Duodenal mucosa (tissue), 2 donors: ENCODE data around the gene ANAPC10.
A peak's percentile ranks its signal among the peaks of the same experiment; 100 is the strongest.
"Not testable (repeated sequence)": the region's sequence is repeated elsewhere in the genome, so short reads cannot be mapped to it uniquely, and the experiment has no call there.

Source experiments
- H3K27ac ChIP-seq: one replicate; pipeline ENCODE4 v1.7.0; 2013; ENCODE audit warnings: low read depth, low read length
- H3K27me3 ChIP-seq, 2 donors: one replicate each; pipeline ENCODE4 v1.7.0; 2013; ENCODE audit warnings: low read length in 2 of 2, control low read depth in 1 of 2; ENCODE audit not compliant: insufficient read depth in 2 of 2, control insufficient read depth in 1 of 2
- H3K36me3 ChIP-seq, 2 donors: one replicate each; pipeline ENCODE4 v1.7.0; 2013; ENCODE audit warnings: low read length in 2 of 2, control low read depth in 1 of 2; ENCODE audit not compliant: insufficient read depth in 2 of 2, control insufficient read depth in 1 of 2
- H3K4me1 ChIP-seq, 2 donors: one replicate each; pipeline ENCODE4 v1.7.0; 2013; ENCODE audit warnings: low read length in 2 of 2, control low read depth in 1 of 2; ENCODE audit not compliant: insufficient read depth in 2 of 2, control insufficient read depth in 1 of 2
- H3K4me3 ChIP-seq, 2 donors: one replicate each; pipeline ENCODE4 v1.7.0; 2013; ENCODE audit warnings: low read length in 2 of 2, low read depth in 1 of 2
- H3K9ac ChIP-seq, 2 donors: one replicate each; pipeline ENCODE4 v1.7.0; 2013; ENCODE audit warnings: low read length in 2 of 2, low read depth in 1 of 2
- H3K9me3 ChIP-seq, 2 donors: one replicate each; pipeline ENCODE4 v1.7.0; 2013; ENCODE audit warnings: low read length in 2 of 2, control low read depth in 1 of 2; ENCODE audit not compliant: control insufficient read depth in 1 of 2

Gene ANAPC10

GRCh38 chr4:145097821-145098674, at the start of gene ANAPC10, which contains the start of gene ABCE1:
ANAPC10 (minus strand) TSS chr4:145098196; CDS start chr4:145096099, 2,097 bp downstream.
ABCE1 (plus strand) TSS chr4:145098311; CDS start chr4:145104413, 6,102 bp downstream.
- Histone ChIP-seq H3K27me3 (no peaks in the 10 kb centered on the region), H3K9ac (peak within 1 kb of the TSS; percentile 71 to 93), H3K27ac (peak within 1 kb of the TSS; percentile 73), H3K4me3 (peak within 1 kb of the TSS; percentile 74 to 96), H3K4me1 (peaks cover 15 to 32% of the 10 kb centered on the region in 2 donors), H3K9me3 (peaks cover 0 to 8% of the 10 kb centered on the region in 2 donors), H3K36me3 (peaks cover 8 to 18% of the 10 kb centered on the region in 2 donors)

GRCh38 chr4:145136219-145136618, 38.2 kb upstream of the ANAPC10 start:
- not testable (repeated sequence) for H3K9me3 ChIP-seq, H3K27me3 ChIP-seq, H3K4me3 ChIP-seq, H3K27ac ChIP-seq, H3K4me1 ChIP-seq, H3K9ac ChIP-seq
- H3K36me3 ChIP-seq = peaks cover 12 to 28% of the 10 kb centered on the region in 2 donors

GRCh38 chr4:145132511-145133098, 34.6 kb upstream of the ANAPC10 start:
- H3K4me3 ChIP-seq = no peak overlapping the region
- no peaks in the 10 kb centered on the region for H3K9me3 ChIP-seq
- H3K27me3 ChIP-seq = no peaks in the 10 kb centered on the region
- no peak overlapping the region for H3K9ac ChIP-seq
- peaks cover 4 to 8% of the 10 kb centered on the region in 2 donors for H3K36me3 ChIP-seq
- H3K4me1 ChIP-seq = peaks cover 0 to 6% of the 10 kb centered on the region in 2 donors
- H3K27ac ChIP-seq = no peak overlapping the region

- Histone ChIP-seq H3K27ac (no peak overlapping the region), H3K4me3 (no peak overlapping the region), H3K9me3 (no peaks in the 10 kb centered on the region)
Measured at GRCh38 chr4:145131848-145132247, 33.9 kb upstream of the ANAPC10 start.

GRCh38 chr4:145130788-145131399, 32.9 kb upstream of the ANAPC10 start:
- Histone ChIP-seq H3K36me3 (peaks cover 9 to 22% of the 10 kb centered on the region in 2 donors), H3K9me3 (no peaks in the 10 kb centered on the region), H3K27me3 (no peaks in the 10 kb centered on the region), H3K4me3 (no peak overlapping the region), H3K9ac (no peak overlapping the region), H3K27ac (no peak overlapping the region), H3K4me1 (peaks cover 0 to 6% of the 10 kb centered on the region in 2 donors)

More at GRCh38 chr4:145131848-145132247, 33.9 kb upstream of the ANAPC10 start:
- H3K4me1 ChIP-seq = peaks cover 0 to 6% of the 10 kb centered on the region in 2 donors
- no peaks in the 10 kb centered on the region for H3K27me3 ChIP-seq
- no peak overlapping the region for H3K9ac ChIP-seq
- H3K36me3 ChIP-seq = peaks cover 4 to 13% of the 10 kb centered on the region in 2 donors

- Histone ChIP-seq H3K27me3 (no peaks in the 10 kb centered on the region), H3K36me3 (peaks cover 15 to 25% of the 10 kb centered on the region in 2 donors), H3K27ac (no peak overlapping the region), H3K9ac (no peak overlapping the region), H3K4me3 (no peak overlapping the region), H3K4me1 (peaks cover 0 to 6% of the 10 kb centered on the region in 2 donors), H3K9me3 (no peaks in the 10 kb centered on the region)
Measured at GRCh38 chr4:145130130-145130529, 32.1 kb upstream of the ANAPC10 start.

- Histone ChIP-seq H3K27ac (no peak overlapping the region), H3K4me3 (no peak overlapping the region), H3K9me3 (no peaks in the 10 kb centered on the region), H3K36me3 (peaks cover 22 to 57% of the 10 kb centered on the region in 2 donors), H3K4me1 (no peaks in the 10 kb centered on the region), H3K9ac (no peak overlapping the region), H3K27me3 (no peaks in the 10 kb centered on the region)
Measured at GRCh38 chr4:145125396-145125795, 27.4 kb upstream of the ANAPC10 start.

GRCh38 chr4:145108128-145108527, 10.1 kb upstream of the ANAPC10 start:
- Histone ChIP-seq H3K27ac (no peak overlapping the region), H3K9me3 (no peaks in the 10 kb centered on the region), H3K36me3 (peaks cover 37 to 57% of the 10 kb centered on the region in 2 donors), H3K4me1 (no peaks in the 10 kb centered on the region), H3K27me3 (no peaks in the 10 kb centered on the region), H3K4me3 (no peak overlapping the region), H3K9ac (no peak overlapping the region)

GRCh38 chr4:145107126-145107525, 9.1 kb upstream of the ANAPC10 start:
- H3K27ac ChIP-seq = no peak overlapping the region
- no peaks in the 10 kb centered on the region for H3K4me1 ChIP-seq
- peaks cover 27 to 48% of the 10 kb centered on the region in 2 donors for H3K36me3 ChIP-seq
- H3K27me3 ChIP-seq = no peaks in the 10 kb centered on the region
- H3K4me3 ChIP-seq = no peak overlapping the region
- no peaks in the 10 kb centered on the region for H3K9me3 ChIP-seq
- H3K9ac ChIP-seq = no peak overlapping the region

- Histone ChIP-seq H3K36me3 (peaks cover 10 to 20% of the 10 kb centered on the region in 2 donors), H3K9me3 (no peaks in the 10 kb centered on the region), H3K4me3 (no peak overlapping the region), H3K9ac (no peak overlapping the region), H3K4me1 (peaks cover 8 to 23% of the 10 kb centered on the region in 2 donors), H3K27ac (no peak overlapping the region), H3K27me3 (no peaks in the 10 kb centered on the region)
Measured at GRCh38 chr4:145103496-145103895, 5.5 kb upstream of the ANAPC10 start.
